SK-N-SH (cell line): Measurements from ENCODE around the gene CCDC40. TPM values are rescaled to one million over a fixed set of nuclear protein-coding genes. Genes with fewer than 3 reads are reported as not detected.

Experiments used
- CTCF ChIA-PET: fragments of 300-600, 350-600 bp; formaldehyde crosslinking; extraction: SDS; loops from one replicate; lab custom pipeline; 2021; lab: Yijun Ruan, JAX
- POLR2A ChIA-PET: fragments of 350-600 bp; sonication (Branson Sonifier 250); formaldehyde crosslinking; extraction: SDS; loops from one replicate; lab custom pipeline; 2020; ENCODE audit warnings: antibody characterized with exemption, inconsistent platforms; lab: Yijun Ruan, JAX
- DNase-seq: peaks from one replicate; pipeline ENCODE4 v3.0.0; 2012
- H2AFZ ChIP-seq: fragments of 200-600 bp; sonication (generic); 2 replicates; pipeline ENCODE4 v1.8.1; 2016; ENCODE audit warnings: antibody characterized with exemption, mild to moderate bottlenecking, low read depth
- H3F3A ChIP-seq: fragments of 200-600 bp; sonication (generic); replicated peaks from 2 replicates; pipeline ENCODE3; 2016; ENCODE audit warnings: antibody characterized with exemption, mild to moderate bottlenecking; ENCODE audit not compliant: insufficient read depth
- H3K27ac ChIP-seq, 2 experiments: fragments of 200-500 bp in 1 of 2; fragments of 200-600 bp in 1 of 2; sonication (Bioruptor generic) in 1 of 2; sonication (generic), shearing (Covaris generic) in 1 of 2; 2 replicates each; pipeline versions ENCODE4 v1.5.1 to v1.6.1; 2014 to 2016; ENCODE audit warnings: low read depth in 2 of 2, inconsistent platforms in 1 of 2, low read length in 1 of 2, mild to moderate bottlenecking in 1 of 2, mixed read lengths in 1 of 2
- H3K27me3 ChIP-seq: fragments of 200-600 bp; sonication (generic), shearing (Covaris generic); 2 replicates; pipeline ENCODE4 v1.6.1; 2016; ENCODE audit warnings: mixed run types; ENCODE audit not compliant: insufficient read depth
- H3K36me3 ChIP-seq, 2 experiments: fragments of 200-500 bp in 1 of 2; fragments of 200-600 bp in 1 of 2; sonication (Bioruptor generic) in 1 of 2; sonication (generic) in 1 of 2; replicated peaks in 1 of 2; 2 replicates each; pipeline versions ENCODE3 to v1.5.1; 2014 to 2016; ENCODE audit warnings: low read length in 1 of 2, mild to moderate bottlenecking in 1 of 2; ENCODE audit not compliant: insufficient read depth in 2 of 2, control insufficient read depth in 1 of 2
- H3K4me1 ChIP-seq, 2 experiments: fragments of 200-500 bp in 1 of 2; fragments of 200-600 bp in 1 of 2; sonication (Bioruptor generic) in 1 of 2; sonication (generic), shearing (Covaris generic) in 1 of 2; 2 replicates each; pipeline versions ENCODE4 v1.5.1 to v1.6.1; 2014 to 2016; ENCODE audit warnings: low read depth in 1 of 2, low read length in 1 of 2, mixed run types in 1 of 2; ENCODE audit not compliant: insufficient read depth in 2 of 2, control insufficient read depth in 1 of 2
- H3K4me2 ChIP-seq: fragments of 200-600 bp; sonication (generic), shearing (Covaris generic); 2 replicates; pipeline ENCODE4 v1.6.1; 2017; ENCODE audit warnings: mixed run types
- H3K4me3 ChIP-seq, 2 experiments: fragments of 200-500 bp in 1 of 2; fragments of 200-600 bp in 1 of 2; sonication (Bioruptor generic) in 1 of 2; sonication (generic), shearing (Covaris generic) in 1 of 2; 2 replicates each; pipeline versions ENCODE4 v1.5.1 to v1.8.1; 2014 to 2016; ENCODE audit warnings: low read depth in 2 of 2, inconsistent platforms in 1 of 2, low read length in 1 of 2, mild to moderate bottlenecking in 1 of 2, mixed read lengths in 1 of 2, moderate library complexity in 1 of 2
- H3K79me2 ChIP-seq: fragments of 200-600 bp; sonication (generic); 2 replicates; pipeline ENCODE4 v1.8.1; 2017; ENCODE audit warnings: mild to moderate bottlenecking; ENCODE audit not compliant: insufficient read depth
- H3K9ac ChIP-seq: fragments of 200-600 bp; sonication (generic); 2 replicates; pipeline ENCODE4 v1.6.1; 2017; ENCODE audit warnings: mixed run types
- H3K9me2 ChIP-seq: fragments of 200-600 bp; sonication (generic); 2 replicates; pipeline ENCODE4 v1.6.1; 2017; ENCODE audit warnings: mixed run types
- H3K9me3 ChIP-seq: fragments of 200-600 bp; sonication (generic); 2 replicates; pipeline ENCODE4 v1.6.1; 2017; ENCODE audit warnings: mixed run types, mild to moderate bottlenecking, moderate library complexity
- H4K20me1 ChIP-seq: fragments of 200-600 bp; sonication (generic); 2 replicates; pipeline ENCODE4 v1.6.1; 2017; ENCODE audit warnings: mild to moderate bottlenecking, mixed run types; ENCODE audit not compliant: insufficient read depth
- ELF1 ChIP-seq: IDR thresholded peaks from 2 replicates; pipeline ENCODE4 v1.4.0; 2012
- EZH2phosphoT487 ChIP-seq: fragments of 200-600 bp; sonication (generic); IDR thresholded peaks from 2 replicates; pipeline ENCODE4 v1.6.1; 2017; ENCODE audit warnings: low read depth, mixed run types, mild to moderate bottlenecking, antibody characterized with exemption, moderate library complexity, borderline replicate concordance
- FOXJ3 ChIP-seq: sonication (generic); formaldehyde crosslinking; IDR thresholded peaks from 2 replicates; pipeline ENCODE4 v1.5.1; 2020; ENCODE audit warnings: mild to moderate bottlenecking, missing genetic modification reagents
- IRF3 ChIP-seq: fragments of 150-350 bp; IDR thresholded peaks from 2 replicates; pipeline ENCODE4 v1.6.1; 2016; ENCODE audit warnings: mild to moderate bottlenecking, low read depth, low read length
- POLR2AphosphoS5 ChIP-seq: IDR thresholded peaks from 2 replicates; pipeline ENCODE4 v1.6.1; 2012; ENCODE audit warnings: low read depth, low read length
- RCOR1 ChIP-seq: fragments of 150-350 bp; IDR thresholded peaks from 2 replicates; pipeline ENCODE4 v1.6.1; 2017; ENCODE audit warnings: antibody characterized with exemption, low read length
- RFX5 ChIP-seq: IDR thresholded peaks from 2 replicates; pipeline ENCODE4 v1.6.1; 2012; ENCODE audit warnings: mild to moderate bottlenecking, improper control_type of control experiment, low read length
- SMC3 ChIP-seq: IDR thresholded peaks from 2 replicates; pipeline ENCODE4 v1.6.1; 2012; ENCODE audit warnings: low read depth, low read length, improper control_type of control experiment
- TCF12 ChIP-seq: IDR thresholded peaks from 2 replicates; pipeline ENCODE4 v1.4.0; 2012
- YY1 ChIP-seq: IDR thresholded peaks from 2 replicates; pipeline ENCODE4 v1.4.0; 2012; ENCODE audit warnings: low read depth, mild to moderate bottlenecking
- ZBTB33 ChIP-seq: IDR thresholded peaks from 2 replicates; pipeline ENCODE4 v1.4.0; 2012; ENCODE audit warnings: low read depth, borderline replicate concordance
- WGBS: methylation state at CpG from one replicate; pipeline ENCODE4 v1.1.6; 2017; ENCODE audit warnings: low lambda C conversion rate; 5-methylcytosine and 5-hydroxymethylcytosine counted together
- polyA plus RNA-seq, 3 experiments: library from polyadenylated mRNA; depleted of rRNA; stranded (reverse); fragments of >200 nt; gene quantifications; 2 replicates each; pipeline ENCODE4 v1.2.3, GENCODE V29; 2012

The CCDC40 gene
- polyA plus RNA-seq, 1 of the 3 experiments (the other 2 are of a cell fraction), result 17.3 TPM

GRCh38 chr17:80000981-80001775 is 35.3 kb upstream of the CCDC40 start (continued):
- no peak for TF ChIP-seq ZBTB33

GRCh38 chr17:80002070-80002641 is 34.3 kb upstream of the CCDC40 start:
- Histone ChIP-seq H3K4me2 (no peak overlapping the region), H3K9me2 (no peaks in the 10 kb centered on the region), H3K9ac (no peak overlapping the region), H3K27me3 (no peaks in the 10 kb centered on the region), H3K4me1 (peaks cover 0 to 2% of the 10 kb centered on the region in 2 experiments; a peak in 1 of 4 replicates), H3K4me3 (no peak overlapping the region), H3K36me3 (peaks cover 6 to 8% of the 10 kb centered on the region in 2 experiments), H3F3A (no peaks in the 10 kb centered on the region), H3K79me2 (peaks cover 11% of the 10 kb centered on the region; the same call in 1 of the 2 replicates), H3K9me3 (no peaks in the 10 kb centered on the region), H2AFZ (no peak overlapping the region), H3K27ac (no peak overlapping the region), H4K20me1 (peaks cover 20% of the 10 kb centered on the region)
- POLR2A ChIA-PET, result no interaction called here
- CTCF ChIA-PET, result interaction anchor here (0.6 to 12.1 kb wide), 5 partner anchors 13 to 256 kb away, joined by 3 to 209 read pairs (median 11); partner anchors contain the start of gene CBX2
- WGBS, result 97% methylated on average over 25 of the region's 26 CpGs
- TF ChIP-seq RCOR1 (no peak), RFX5 (no peak), FOXJ3 (no peak), EZH2phosphoT487 (no peak), ELF1 (no peak), SMC3 (no peak), ZBTB33 (no peak), IRF3 (no peak), POLR2AphosphoS5 (no peak), TCF12 (no peak), YY1 (no peak)
- no peak for DNase-seq
